SU-DHL-6 (cell line): ENCODE results near the gene RPS6KB2.

Source experiments
- H2AFZ ChIP-seq: fragments of 200-600 bp; sonication (generic); 2 replicates; pipeline ENCODE4 v1.6.1; 2014; ENCODE audit warnings: low read depth, mild to moderate bottlenecking, moderate library complexity, mixed read lengths, antibody characterized with exemption, low read length; ENCODE audit not compliant: severe bottlenecking
- H3F3A ChIP-seq: fragments of 200-600 bp; shearing (Covaris generic); 2 replicates; pipeline ENCODE4 v1.6.0; 2016; ENCODE audit warnings: antibody characterized with exemption, mild to moderate bottlenecking; ENCODE audit not compliant: insufficient read depth
- H3K27ac ChIP-seq: fragments of 200-600 bp; sonication (generic); 2 replicates; pipeline ENCODE4 v1.5.1; 2016; ENCODE audit warnings: low read depth, mild to moderate bottlenecking, low read length, moderate library complexity, mixed read lengths
- H3K27me3 ChIP-seq: fragments of 200-600 bp; sonication (generic), shearing (Covaris generic); 2 replicates; pipeline ENCODE4 v1.6.0; 2014; ENCODE audit warnings: mild to moderate bottlenecking, low read length
- H3K36me3 ChIP-seq: fragments of 200-600 bp; sonication (generic); 2 replicates; pipeline ENCODE4 v1.6.1; 2014; ENCODE audit warnings: mild to moderate bottlenecking, low read length, mixed read lengths
- H3K4me2 ChIP-seq: fragments of 300-600, 200-600 bp; shearing (Covaris generic), sonication (generic); 2 replicates; pipeline ENCODE4 v1.6.0; 2014; ENCODE audit warnings: low read length, low read depth, mild to moderate bottlenecking; ENCODE audit not compliant: poor library complexity, severe bottlenecking
- H3K4me3 ChIP-seq: fragments of 200-600 bp; sonication (generic); 2 replicates; pipeline ENCODE4 v1.5.1; 2014; ENCODE audit warnings: antibody characterized with exemption, low read length, mild to moderate bottlenecking, mixed read lengths; ENCODE audit not compliant: insufficient read depth, poor library complexity, severe bottlenecking
- H3K79me2 ChIP-seq: fragments of 200-600 bp; sonication (generic); 2 replicates; pipeline ENCODE4 v1.6.1; 2014; ENCODE audit warnings: mild to moderate bottlenecking, low read length, moderate library complexity; ENCODE audit not compliant: insufficient read depth
- H3K9ac ChIP-seq: fragments of 200-600 bp; sonication (generic); 2 replicates; pipeline ENCODE4 v1.7.0; 2014; ENCODE audit warnings: mild to moderate bottlenecking, low read length
- H3K9me2 ChIP-seq: fragments of 200-600 bp; sonication (generic); replicated peaks from 2 replicates; pipeline ENCODE4 v1.6.1; 2014; ENCODE audit warnings: low read length; ENCODE audit not compliant: insufficient read depth
- H3K9me3 ChIP-seq: fragments of 200-600 bp; sonication (generic); 2 replicates; pipeline ENCODE4 v1.6.1; 2014; ENCODE audit warnings: low read length, mixed read lengths; ENCODE audit not compliant: insufficient read depth
- H4K20me1 ChIP-seq: fragments of 200-600 bp; sonication (generic); 2 replicates; pipeline ENCODE4 v1.6.1; 2014; ENCODE audit warnings: low read depth, mild to moderate bottlenecking, antibody characterized with exemption, low read length, moderate library complexity, mixed read lengths
- EZH2phosphoT487 ChIP-seq: fragments of 200-600 bp; sonication (generic), shearing (Covaris generic); conservative IDR thresholded peaks from 2 replicates; pipeline ENCODE4 v1.6.1; 2018; ENCODE audit warnings: mild to moderate bottlenecking, antibody characterized with exemption, low read length, moderate library complexity, mixed read lengths
- TF ChIP-seq, protein P1 (sequence below): fragments of 200-600 bp; sonication (generic); IDR thresholded peaks from one replicate; pipeline ENCODE4 v1.5.1; 2017; ENCODE audit warnings: antibody characterized with exemption, mild to moderate bottlenecking, low read length, moderate library complexity; ENCODE audit not compliant: insufficient read depth, poor library complexity, severe bottlenecking

The RPS6KB2 gene

DNA sequence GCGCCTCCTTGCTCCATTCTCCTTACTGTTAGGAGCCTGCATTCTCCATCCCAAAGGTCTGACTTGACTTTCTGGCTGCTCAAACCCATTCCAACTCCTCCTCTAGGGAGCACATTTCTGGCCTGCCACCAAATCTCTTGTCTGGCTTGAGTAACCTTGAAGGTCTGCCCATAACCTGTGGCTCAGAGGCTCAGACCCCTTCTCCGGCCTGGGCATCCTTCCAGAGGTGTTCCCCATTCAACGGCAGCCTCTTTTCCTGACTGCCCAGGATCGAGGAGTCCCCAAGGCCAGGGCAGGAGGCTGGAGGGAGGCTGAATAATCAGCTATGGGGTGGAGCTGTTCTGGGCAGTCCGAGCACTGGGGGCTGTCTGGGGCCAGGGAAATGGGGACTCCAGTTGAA is 34.3 kb upstream of the RPS6KB2 start:
- Histone ChIP-seq H3K9ac (0 out of 2 replicates have a peak overlapping the region, but pooled peaks have one; percentile 5), H2AFZ (no peak overlapping the region), H3K4me3 (no peak overlapping the region), H3K27ac (no peak overlapping the region), H3K36me3 (no peaks in the 10 kb centered on the region), H4K20me1 (no peaks in the 10 kb centered on the region), H3K27me3 (no peaks in the 10 kb centered on the region), H3K9me3 (no peaks in the 10 kb centered on the region), H3K9me2 (no peaks in the 10 kb centered on the region), H3K79me2 (peaks cover 10% of the 10 kb centered on the region), H3K4me2 (no peak overlapping the region), H3F3A (no peaks in the 10 kb centered on the region)
- no peak for TF ChIP-seq EZH2phosphoT487
- TF ChIP-seq, protein P1, sequence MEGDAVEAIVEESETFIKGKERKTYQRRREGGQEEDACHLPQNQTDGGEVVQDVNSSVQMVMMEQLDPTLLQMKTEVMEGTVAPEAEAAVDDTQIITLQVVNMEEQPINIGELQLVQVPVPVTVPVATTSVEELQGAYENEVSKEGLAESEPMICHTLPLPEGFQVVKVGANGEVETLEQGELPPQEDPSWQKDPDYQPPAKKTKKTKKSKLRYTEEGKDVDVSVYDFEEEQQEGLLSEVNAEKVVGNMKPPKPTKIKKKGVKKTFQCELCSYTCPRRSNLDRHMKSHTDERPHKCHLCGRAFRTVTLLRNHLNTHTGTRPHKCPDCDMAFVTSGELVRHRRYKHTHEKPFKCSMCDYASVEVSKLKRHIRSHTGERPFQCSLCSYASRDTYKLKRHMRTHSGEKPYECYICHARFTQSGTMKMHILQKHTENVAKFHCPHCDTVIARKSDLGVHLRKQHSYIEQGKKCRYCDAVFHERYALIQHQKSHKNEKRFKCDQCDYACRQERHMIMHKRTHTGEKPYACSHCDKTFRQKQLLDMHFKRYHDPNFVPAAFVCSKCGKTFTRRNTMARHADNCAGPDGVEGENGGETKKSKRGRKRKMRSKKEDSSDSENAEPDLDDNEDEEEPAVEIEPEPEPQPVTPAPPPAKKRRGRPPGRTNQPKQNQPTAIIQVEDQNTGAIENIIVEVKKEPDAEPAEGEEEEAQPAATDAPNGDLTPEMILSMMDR, result no peak

DNA sequence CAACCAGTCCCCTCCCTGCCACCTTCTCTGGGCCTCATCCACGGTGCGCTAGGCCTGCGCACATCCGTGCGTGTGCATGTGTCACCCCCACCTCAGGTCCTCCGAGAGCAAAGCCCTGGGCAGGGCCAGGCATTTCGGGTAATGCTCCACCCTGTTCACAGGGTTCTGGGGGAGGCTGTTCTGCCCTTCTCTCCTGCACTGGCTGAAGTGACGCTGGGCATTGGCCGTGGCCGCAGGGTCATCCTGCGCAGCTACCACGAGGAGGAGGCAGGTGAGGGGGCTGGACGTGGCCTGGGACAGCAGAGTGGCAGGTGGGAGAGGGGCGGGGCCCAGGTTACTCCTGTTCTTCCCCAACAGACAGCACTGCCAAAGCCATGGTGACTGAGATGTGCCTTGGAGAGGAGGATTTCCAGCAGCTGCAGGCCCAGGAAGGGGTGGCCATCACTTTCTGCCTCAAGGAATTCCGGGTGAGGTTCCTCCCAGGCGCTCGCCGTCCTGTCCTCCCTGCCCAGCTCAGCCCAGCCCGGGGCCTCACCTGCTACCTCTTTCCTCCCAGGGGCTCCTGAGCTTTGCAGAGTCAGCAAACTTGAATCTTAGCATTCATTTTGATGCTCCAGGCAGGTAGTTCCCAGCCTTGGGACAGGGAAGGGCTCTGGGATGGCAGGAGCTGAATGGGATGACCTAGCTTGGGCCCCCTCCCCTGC is 32.6 kb upstream of the RPS6KB2 start:
- Histone ChIP-seq H3K27ac (no peak overlapping the region), H3K9me2 (no peaks in the 10 kb centered on the region), H2AFZ (no peak overlapping the region), H3K9me3 (no peaks in the 10 kb centered on the region), H3F3A (peaks cover 6% of the 10 kb centered on the region; the same call in 1 of the 2 replicates), H3K4me3 (no peak overlapping the region), H3K27me3 (no peaks in the 10 kb centered on the region), H3K4me2 (no peak overlapping the region), H3K79me2 (peaks cover 16% of the 10 kb centered on the region), H3K9ac (no peak overlapping the region), H3K36me3 (no peaks in the 10 kb centered on the region), H4K20me1 (no peaks in the 10 kb centered on the region)
- TF ChIP-seq, protein P1, result no peak
- TF ChIP-seq EZH2phosphoT487, result no peak

DNA sequence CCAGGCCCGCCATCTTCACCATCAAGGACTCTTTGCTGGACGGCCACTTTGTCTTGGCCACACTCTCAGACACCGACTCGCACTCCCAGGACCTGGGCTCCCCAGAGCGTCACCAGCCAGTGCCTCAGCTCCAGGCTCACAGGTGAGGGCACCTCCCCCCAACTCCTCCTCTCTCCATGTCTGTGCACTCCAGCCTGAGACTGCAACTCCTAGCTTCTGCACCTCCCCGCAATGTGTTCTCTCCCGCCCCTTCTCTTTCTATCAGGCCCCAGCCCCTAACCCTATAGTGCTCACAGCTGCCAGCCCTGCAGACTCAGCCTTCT is 32.1 kb upstream of the RPS6KB2 start:
- no peak for TF ChIP-seq EZH2phosphoT487
- TF ChIP-seq, protein P1, result no peak
- H4K20me1 ChIP-seq, result no peaks in the 10 kb centered on the region
- H3K27me3 ChIP-seq, result no peaks in the 10 kb centered on the region
- H3K36me3 ChIP-seq, result no peaks in the 10 kb centered on the region
- H3K9me3 ChIP-seq, result no peaks in the 10 kb centered on the region
- H3K9me2 ChIP-seq, result no peaks in the 10 kb centered on the region
- peaks cover 21% of the 10 kb centered on the region for H3K79me2 ChIP-seq
- H3K27ac ChIP-seq, result no peak overlapping the region
- no peak overlapping the region for H3K4me3 ChIP-seq
- no peak overlapping the region for H3K4me2 ChIP-seq
- H3K9ac ChIP-seq, result no peak overlapping the region
- no peak overlapping the region for H2AFZ ChIP-seq
- H3F3A ChIP-seq, result peaks cover 6% of the 10 kb centered on the region; the same call in 1 of the 2 replicates
